Measurements from ENCODE around the gene WDFY3. TPM values are rescaled to one million over a fixed set of nuclear protein-coding genes. Genes with fewer than 3 reads are reported as not detected.

WDFY3 gene
- total RNA-seq, 1 experiment from 2014 or later = 39.9 TPM

DNA sequence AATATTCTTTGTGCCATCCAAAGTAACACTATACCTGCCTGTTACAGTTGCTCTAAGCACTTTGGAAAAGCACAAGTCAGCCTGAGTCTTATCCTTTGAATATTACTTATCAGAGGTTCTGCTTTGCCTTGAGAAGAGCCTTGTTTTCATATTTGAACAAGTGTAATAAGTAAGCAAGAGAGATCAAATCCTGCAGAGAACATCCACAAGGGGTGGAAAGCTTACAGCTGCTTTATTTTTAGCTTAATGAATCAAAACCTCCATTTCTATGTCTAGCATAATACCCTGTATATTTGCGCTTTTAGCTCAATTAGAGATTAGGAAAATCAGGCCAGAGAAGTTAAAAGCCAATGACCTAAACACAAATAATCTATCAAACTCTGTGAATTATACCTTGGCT, 243.8 kb downstream of the WDFY3 start (continued):
- TF ChIP-seq, protein P1, sequence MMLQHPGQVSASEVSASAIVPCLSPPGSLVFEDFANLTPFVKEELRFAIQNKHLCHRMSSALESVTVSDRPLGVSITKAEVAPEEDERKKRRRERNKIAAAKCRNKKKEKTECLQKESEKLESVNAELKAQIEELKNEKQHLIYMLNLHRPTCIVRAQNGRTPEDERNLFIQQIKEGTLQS (IDR thresholded peaks at IDR 0.05) = no peak
- TF ChIP-seq POLR2AphosphoS5 (IDR thresholded peaks at IDR 0.05; ENCODE audit: low read depth, low read length) = no peak
- TF ChIP-seq EZH2 (IDR thresholded peaks at IDR 0.05) = no peak
- TF ChIP-seq, protein P2, sequence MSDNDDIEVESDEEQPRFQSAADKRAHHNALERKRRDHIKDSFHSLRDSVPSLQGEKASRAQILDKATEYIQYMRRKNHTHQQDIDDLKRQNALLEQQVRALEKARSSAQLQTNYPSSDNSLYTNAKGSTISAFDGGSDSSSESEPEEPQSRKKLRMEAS (IDR thresholded peaks at IDR 0.05) = no peak
- TF ChIP-seq JUND (IDR thresholded peaks at IDR 0.05) = no peak
- no peak for TF ChIP-seq POLR2A (IDR thresholded peaks at IDR 0.05; ENCODE audit: borderline replicate concordance, extremely low read depth, insufficient read depth, insufficient read length)
- TF ChIP-seq, protein P3, sequence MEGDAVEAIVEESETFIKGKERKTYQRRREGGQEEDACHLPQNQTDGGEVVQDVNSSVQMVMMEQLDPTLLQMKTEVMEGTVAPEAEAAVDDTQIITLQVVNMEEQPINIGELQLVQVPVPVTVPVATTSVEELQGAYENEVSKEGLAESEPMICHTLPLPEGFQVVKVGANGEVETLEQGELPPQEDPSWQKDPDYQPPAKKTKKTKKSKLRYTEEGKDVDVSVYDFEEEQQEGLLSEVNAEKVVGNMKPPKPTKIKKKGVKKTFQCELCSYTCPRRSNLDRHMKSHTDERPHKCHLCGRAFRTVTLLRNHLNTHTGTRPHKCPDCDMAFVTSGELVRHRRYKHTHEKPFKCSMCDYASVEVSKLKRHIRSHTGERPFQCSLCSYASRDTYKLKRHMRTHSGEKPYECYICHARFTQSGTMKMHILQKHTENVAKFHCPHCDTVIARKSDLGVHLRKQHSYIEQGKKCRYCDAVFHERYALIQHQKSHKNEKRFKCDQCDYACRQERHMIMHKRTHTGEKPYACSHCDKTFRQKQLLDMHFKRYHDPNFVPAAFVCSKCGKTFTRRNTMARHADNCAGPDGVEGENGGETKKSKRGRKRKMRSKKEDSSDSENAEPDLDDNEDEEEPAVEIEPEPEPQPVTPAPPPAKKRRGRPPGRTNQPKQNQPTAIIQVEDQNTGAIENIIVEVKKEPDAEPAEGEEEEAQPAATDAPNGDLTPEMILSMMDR (IDR thresholded peaks at IDR 0.05 in 2 of 3, conservative IDR thresholded peaks at IDR 0.05 in 1 of 3; ENCODE audit: borderline replicate concordance in 1 of 3, insufficient read depth in 1 of 3, low read depth in 2 of 3, low read length in 2 of 3) = no peak

DNA sequence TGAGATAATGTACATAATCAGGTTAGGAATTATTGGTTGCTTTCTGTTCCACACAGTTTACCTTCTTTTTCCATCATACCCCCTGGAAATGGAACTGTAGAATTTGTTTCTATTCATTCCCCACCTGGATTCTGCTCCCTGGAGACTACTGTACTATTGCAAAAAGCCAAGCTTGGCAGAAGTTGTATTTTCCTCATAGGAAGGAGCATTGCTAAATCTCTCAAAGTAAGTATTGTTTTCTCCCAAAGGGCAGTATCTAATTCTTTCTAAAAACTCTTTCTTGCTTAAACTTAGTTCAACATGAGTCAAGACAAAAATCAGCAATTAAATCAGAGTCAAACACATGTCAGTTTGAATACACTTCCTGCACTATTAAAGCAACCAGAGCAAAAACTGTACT, 247.4 kb downstream of the WDFY3 start:
- H3K9ac ChIP-seq (ENCODE audit: low read length) = no peak overlapping the region
- BruUV-seq (replicated peaks) = no TSS peak
- H3K4me1 ChIP-seq (ENCODE audit: control insufficient read depth in 1 of 2, insufficient read depth in 2 of 2, low read length in 2 of 2) = no peaks in the 10 kb centered on the region
- RAD21 ChIA-PET (ENCODE audit: low non-redundant PET in 1 of 2, low total read pairs in 2 of 2, uncharacterized antibody in 2 of 2, unreplicated experiment in 2 of 2) = no interaction called here
- intact Hi-C loops (cut with micrococcal nuclease) = no loop called here
- H3K79me2 ChIP-seq (ENCODE audit: insufficient read depth, low read length) = no peaks in the 10 kb centered on the region
- H3K36me3 ChIP-seq (ENCODE audit: control insufficient read depth in 1 of 2, insufficient read depth in 2 of 2, low read length in 2 of 2) = 0 out of 4 replicates have a peak, but pooled peaks cover 0 to 4% of the 10 kb centered on the region in 2 experiments
- H3K9me2 ChIP-seq (ENCODE audit: insufficient read depth) = no peaks in the 10 kb centered on the region
- DNase-seq (ENCODE audit: low read depth, low spot score) (no peak), ATAC-seq (no peak)
- no peak overlapping the region for H3K4me3 ChIP-seq (replicated peaks in 1 of 2; ENCODE audit: low read depth in 1 of 2, low read length in 2 of 2)
- H3K27me3 ChIP-seq (ENCODE audit: insufficient read depth, low read length) = no peaks in the 10 kb centered on the region
- CTCF ChIA-PET = no interaction called here
- no peaks in the 10 kb centered on the region for H4K20me1 ChIP-seq (ENCODE audit: insufficient read depth)
- no peak overlapping the region for H3K4me2 ChIP-seq (ENCODE audit: low read length)
- no peak overlapping the region for H3K27ac ChIP-seq (ENCODE audit: low read depth, low read length)
- TF ChIP-seq CEBPB (IDR thresholded peaks at IDR 0.05; ENCODE audit: low read depth) (no peak), EGR1 (IDR thresholded peaks at IDR 0.05; ENCODE audit: low read depth) (no peak)
- no peaks in the 10 kb centered on the region for H3K9me3 ChIP-seq (ENCODE audit: control insufficient read depth in 1 of 2, insufficient read depth in 1 of 2, low read depth in 1 of 2, low read length in 2 of 2)
- POLR2A ChIA-PET = no interaction called here
- no peak overlapping the region for H2AFZ ChIP-seq (ENCODE audit: low read depth, low read length, poor library complexity, severe bottlenecking)

Measured in HCT116 (cell line).